ENCODE measurements around the gene PRRC2B.

DNA sequence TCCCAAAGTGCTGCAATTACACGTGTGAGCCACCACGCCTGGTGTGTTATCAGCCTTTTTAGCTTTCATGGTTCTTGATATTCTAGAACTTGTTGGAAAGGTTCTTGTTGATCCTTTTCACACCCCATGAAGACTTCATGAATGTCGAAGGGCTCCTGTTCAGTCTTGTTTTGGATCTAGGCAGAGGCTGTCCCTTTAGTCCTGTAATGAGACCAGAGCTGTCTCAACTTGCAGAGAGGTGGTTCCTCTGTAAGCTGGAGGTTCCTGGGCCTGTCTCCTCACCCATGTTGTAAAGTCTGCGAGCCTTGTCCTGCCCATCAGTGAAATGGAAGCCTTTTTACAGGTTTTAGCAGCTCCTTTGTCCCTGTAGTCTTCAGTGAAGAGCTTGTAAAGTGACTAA lies 38.2 kb downstream of the PRRC2B start:
- TF ChIP-seq YY1 (IDR thresholded peaks at IDR 0.05; ENCODE audit: insufficient read depth, insufficient read length) (no peak), ZNF274 (IDR thresholded peaks at IDR 0.05; ENCODE audit: low read depth, low read length) (no peak), SUZ12 (IDR thresholded peaks at IDR 0.05; ENCODE audit: extremely low read depth, insufficient read depth, insufficient read length) (no peak)
